ENCODE data around the gene FBXL17. TPM values are rescaled to one million over a fixed set of nuclear protein-coding genes. Genes with fewer than 3 reads are reported as not detected.

FBXL17 gene
- total and polyA plus RNA-seq, 2 of the 4 experiments (the other 2 are of a cell fraction) = 3.9 to 8.1 TPM

GRCh38 chr5:107858324-107858723 is 523.6 kb downstream of the FBXL17 start:
- POLR2A ChIA-PET (ENCODE audit: unreplicated experiment) = no interaction called here
- Histone ChIP-seq H2AFZ (replicated peaks; ENCODE audit: low read length, poor library complexity) (no peak overlapping the region), H3K79me1 (ENCODE audit: low read depth in 1 of 2, low read length in 2 of 2) (no peaks in the 10 kb centered on the region), H3K9me3 (ENCODE audit: control insufficient read depth, insufficient read depth, low read length) (no peaks in the 10 kb centered on the region), H3K4ac (ENCODE audit: low read depth, low read length) (no peak overlapping the region), H3K27me3 (ENCODE audit: control insufficient read depth, insufficient read depth, low read length) (no peaks in the 10 kb centered on the region), H2BK120ac (ENCODE audit: low read depth, low read length) (no peak overlapping the region), H3K9me1 (ENCODE audit: insufficient read depth, low read length) (no peaks in the 10 kb centered on the region), H4K8ac (ENCODE audit: low read depth in 2 of 2, low read length in 2 of 2) (no peak overlapping the region), H3K23ac (ENCODE audit: low read depth, low read length) (no peak overlapping the region), H3K14ac (replicated peaks; ENCODE audit: low read depth, low read length) (no peak overlapping the region), H3K27ac (ENCODE audit: insufficient read depth, low read length) (no peak overlapping the region), H2BK15ac (ENCODE audit: low read depth, low read length) (no peak overlapping the region), H2AK5ac (ENCODE audit: low read depth, low read length) (no peak overlapping the region), H2BK5ac (ENCODE audit: low read depth, low read length, poor library complexity, severe bottlenecking) (no peak overlapping the region), H3K36me3 (ENCODE audit: control insufficient read depth, insufficient read depth, low read length) (peaks cover 2% of the 10 kb centered on the region; the same call in 1 of the 2 replicates), H4K20me1 (ENCODE audit: insufficient read depth, low read length) (no peaks in the 10 kb centered on the region), H3K4me3 (ENCODE audit: insufficient read depth, low read depth, low read length) (no peak overlapping the region), H3K4me1 (ENCODE audit: control insufficient read depth, insufficient read depth, low read length) (no peaks in the 10 kb centered on the region), H4K91ac (ENCODE audit: insufficient read depth, low read depth, low read length) (no peak overlapping the region), H3K18ac (ENCODE audit: low read depth, low read length) (no peak overlapping the region), H4K5ac (ENCODE audit: low read depth, low read length) (no peak overlapping the region), H2AK9ac (replicated peaks; ENCODE audit: low read depth, low read length, poor library complexity) (no peak overlapping the region), H2BK20ac (ENCODE audit: low read depth, low read length) (no peak overlapping the region), H3K9ac (ENCODE audit: low read depth, low read length) (no peak overlapping the region), H3K56ac (ENCODE audit: extremely low read depth, insufficient read depth, low read length) (no peak overlapping the region), H3K4me2 (ENCODE audit: low read depth, low read length) (no peak overlapping the region)
- DNase-seq = no peak
- BruUV-seq (replicated peaks) = no TSS peak
- no peak for ATAC-seq (ENCODE audit: low read depth)
- CTCF ChIA-PET = no interaction called here
- TF ChIP-seq NFE2L2 (IDR thresholded peaks at IDR 0.05; ENCODE audit: low read depth, low read length) (no peak), RCOR1 (IDR thresholded peaks at IDR 0.05; ENCODE audit: insufficient replicate concordance, low read length) (no peak), RAD21 (IDR thresholded peaks at IDR 0.05; ENCODE audit: low read length) (no peak), FOS (IDR thresholded peaks at IDR 0.05; ENCODE audit: low read depth, low read length) (no peak), CTCF (conservative IDR thresholded peaks at IDR 0.05; ENCODE audit: low read depth, low read length) (no peak), CHD1 (IDR thresholded peaks at IDR 0.05; ENCODE audit: low read depth, low read length) (no peak), CEBPB (IDR thresholded peaks at IDR 0.05; ENCODE audit: low read depth, low read length) (no peak), USF2 (IDR thresholded peaks at IDR 0.05; ENCODE audit: low read depth, low read length) (no peak), POLR2A (IDR thresholded peaks at IDR 0.05; ENCODE audit: low read depth, low read length) (no peak), SMC3 (IDR thresholded peaks at IDR 0.05; ENCODE audit: low read depth, low read length) (no peak), MXI1 (IDR thresholded peaks at IDR 0.05; ENCODE audit: borderline replicate concordance, low read depth, low read length) (no peak), ELK1 (IDR thresholded peaks at IDR 0.05; ENCODE audit: borderline replicate concordance, low read depth, low read length) (no peak), MAFK (IDR thresholded peaks at IDR 0.05; ENCODE audit: low read depth, low read length) (no peak)
- dilution Hi-C loops (cut with HindIII; ENCODE audit: low sequenced_read_pairs, unreplicated experiment) (no loop called here), intact Hi-C loops (cut with micrococcal nuclease) (no loop called here), in situ Hi-C loops (cut with MboI; ENCODE audit: low sequenced_read_pairs) (no loop called here)
- WGBS, 2 experiments (ENCODE audit: extremely low coverage in 2 of 2, insufficient read length in 1 of 2) = no CpG with 5 or more reads among the region's 4 CpGs

Measured in IMR-90 (cell line).